NB4 (cell line): ENCODE data around the gene GRID1.

Experiments used
- POLR2A ChIP-seq: IDR thresholded peaks from 2 replicates; pipeline ENCODE4 v1.6.1; 2011; ENCODE audit warnings: mild to moderate bottlenecking; ENCODE audit not compliant: insufficient read length; ENCODE audit errors: extremely low read depth
- TF ChIP-seq, protein P1 (sequence below): IDR thresholded peaks from one replicate; pipeline ENCODE4 v1.5.1; 2012; ENCODE audit warnings: low read depth, low read length
- TF ChIP-seq, protein P2 (sequence below): IDR thresholded peaks from 2 replicates; pipeline ENCODE4 v1.6.1; 2011; ENCODE audit warnings: low read depth, low read length

DNA sequence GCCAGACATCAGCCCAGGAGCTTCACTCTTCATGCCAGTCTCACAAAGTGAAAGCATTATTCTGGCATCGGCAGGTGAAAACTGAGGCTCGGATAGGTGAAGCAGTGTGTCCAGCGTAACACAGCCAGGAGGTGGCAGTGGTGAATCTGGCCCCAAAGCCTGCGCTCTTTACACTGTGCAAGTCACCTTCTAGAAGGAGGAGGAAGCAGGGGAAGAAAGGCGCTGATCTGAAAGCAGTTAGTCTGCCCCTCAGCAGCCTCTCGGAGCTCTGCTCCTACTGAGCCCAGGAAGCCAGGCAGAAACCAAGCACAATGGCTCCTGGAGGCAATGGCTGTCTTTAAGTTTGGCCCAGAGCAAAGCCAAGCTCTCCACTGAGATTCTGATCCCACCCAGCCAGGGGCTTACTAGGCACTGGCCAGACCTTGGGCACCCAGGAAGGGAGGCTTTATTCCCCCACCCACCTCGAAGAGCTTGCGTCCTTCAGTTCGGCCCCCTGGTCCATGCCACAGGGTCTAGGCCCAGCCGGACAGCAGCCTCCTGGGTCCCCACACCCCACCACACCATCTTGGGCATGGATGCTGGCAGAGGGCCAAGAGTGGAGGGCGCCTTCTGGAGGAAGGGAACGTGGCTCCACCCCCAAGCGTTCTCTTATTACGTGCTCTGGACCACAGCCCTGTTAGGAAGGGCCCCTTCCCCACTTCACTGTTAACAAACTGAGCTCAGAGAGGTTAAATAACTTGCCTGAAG, 104.5 kb downstream of the GRID1 start:
- TF ChIP-seq, protein P1, sequence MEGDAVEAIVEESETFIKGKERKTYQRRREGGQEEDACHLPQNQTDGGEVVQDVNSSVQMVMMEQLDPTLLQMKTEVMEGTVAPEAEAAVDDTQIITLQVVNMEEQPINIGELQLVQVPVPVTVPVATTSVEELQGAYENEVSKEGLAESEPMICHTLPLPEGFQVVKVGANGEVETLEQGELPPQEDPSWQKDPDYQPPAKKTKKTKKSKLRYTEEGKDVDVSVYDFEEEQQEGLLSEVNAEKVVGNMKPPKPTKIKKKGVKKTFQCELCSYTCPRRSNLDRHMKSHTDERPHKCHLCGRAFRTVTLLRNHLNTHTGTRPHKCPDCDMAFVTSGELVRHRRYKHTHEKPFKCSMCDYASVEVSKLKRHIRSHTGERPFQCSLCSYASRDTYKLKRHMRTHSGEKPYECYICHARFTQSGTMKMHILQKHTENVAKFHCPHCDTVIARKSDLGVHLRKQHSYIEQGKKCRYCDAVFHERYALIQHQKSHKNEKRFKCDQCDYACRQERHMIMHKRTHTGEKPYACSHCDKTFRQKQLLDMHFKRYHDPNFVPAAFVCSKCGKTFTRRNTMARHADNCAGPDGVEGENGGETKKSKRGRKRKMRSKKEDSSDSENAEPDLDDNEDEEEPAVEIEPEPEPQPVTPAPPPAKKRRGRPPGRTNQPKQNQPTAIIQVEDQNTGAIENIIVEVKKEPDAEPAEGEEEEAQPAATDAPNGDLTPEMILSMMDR = peak; percentile 74
- TF ChIP-seq, protein P2, sequence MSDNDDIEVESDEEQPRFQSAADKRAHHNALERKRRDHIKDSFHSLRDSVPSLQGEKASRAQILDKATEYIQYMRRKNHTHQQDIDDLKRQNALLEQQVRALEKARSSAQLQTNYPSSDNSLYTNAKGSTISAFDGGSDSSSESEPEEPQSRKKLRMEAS = no peak
- no peak for TF ChIP-seq POLR2A
